LNCAP (cell line): ENCODE results near the gene IL16.

Source experiments
- TF ChIP-seq, protein P1 (sequence below): fragments of 450-650 bp; IDR thresholded peaks from 2 replicates; pipeline ENCODE4 v1.5.1; 2017; ENCODE audit warnings: mild to moderate bottlenecking

IL16 gene

DNA sequence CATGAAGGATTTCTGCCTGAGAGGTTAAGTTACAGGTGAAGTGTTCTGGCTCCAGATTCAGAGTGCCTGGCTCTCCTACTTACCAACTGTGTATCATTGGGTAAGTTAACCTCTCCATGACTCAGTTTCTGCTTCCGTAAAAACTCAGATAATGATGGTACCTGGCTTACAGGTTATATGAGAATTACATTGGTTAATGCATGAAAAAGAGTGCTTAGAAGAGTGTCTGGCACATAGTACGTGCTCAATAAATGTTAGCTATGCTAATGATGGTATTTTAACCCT lies 38.8 kb upstream of the IL16 start:
- TF ChIP-seq, protein P1, sequence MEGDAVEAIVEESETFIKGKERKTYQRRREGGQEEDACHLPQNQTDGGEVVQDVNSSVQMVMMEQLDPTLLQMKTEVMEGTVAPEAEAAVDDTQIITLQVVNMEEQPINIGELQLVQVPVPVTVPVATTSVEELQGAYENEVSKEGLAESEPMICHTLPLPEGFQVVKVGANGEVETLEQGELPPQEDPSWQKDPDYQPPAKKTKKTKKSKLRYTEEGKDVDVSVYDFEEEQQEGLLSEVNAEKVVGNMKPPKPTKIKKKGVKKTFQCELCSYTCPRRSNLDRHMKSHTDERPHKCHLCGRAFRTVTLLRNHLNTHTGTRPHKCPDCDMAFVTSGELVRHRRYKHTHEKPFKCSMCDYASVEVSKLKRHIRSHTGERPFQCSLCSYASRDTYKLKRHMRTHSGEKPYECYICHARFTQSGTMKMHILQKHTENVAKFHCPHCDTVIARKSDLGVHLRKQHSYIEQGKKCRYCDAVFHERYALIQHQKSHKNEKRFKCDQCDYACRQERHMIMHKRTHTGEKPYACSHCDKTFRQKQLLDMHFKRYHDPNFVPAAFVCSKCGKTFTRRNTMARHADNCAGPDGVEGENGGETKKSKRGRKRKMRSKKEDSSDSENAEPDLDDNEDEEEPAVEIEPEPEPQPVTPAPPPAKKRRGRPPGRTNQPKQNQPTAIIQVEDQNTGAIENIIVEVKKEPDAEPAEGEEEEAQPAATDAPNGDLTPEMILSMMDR: no peak

DNA sequence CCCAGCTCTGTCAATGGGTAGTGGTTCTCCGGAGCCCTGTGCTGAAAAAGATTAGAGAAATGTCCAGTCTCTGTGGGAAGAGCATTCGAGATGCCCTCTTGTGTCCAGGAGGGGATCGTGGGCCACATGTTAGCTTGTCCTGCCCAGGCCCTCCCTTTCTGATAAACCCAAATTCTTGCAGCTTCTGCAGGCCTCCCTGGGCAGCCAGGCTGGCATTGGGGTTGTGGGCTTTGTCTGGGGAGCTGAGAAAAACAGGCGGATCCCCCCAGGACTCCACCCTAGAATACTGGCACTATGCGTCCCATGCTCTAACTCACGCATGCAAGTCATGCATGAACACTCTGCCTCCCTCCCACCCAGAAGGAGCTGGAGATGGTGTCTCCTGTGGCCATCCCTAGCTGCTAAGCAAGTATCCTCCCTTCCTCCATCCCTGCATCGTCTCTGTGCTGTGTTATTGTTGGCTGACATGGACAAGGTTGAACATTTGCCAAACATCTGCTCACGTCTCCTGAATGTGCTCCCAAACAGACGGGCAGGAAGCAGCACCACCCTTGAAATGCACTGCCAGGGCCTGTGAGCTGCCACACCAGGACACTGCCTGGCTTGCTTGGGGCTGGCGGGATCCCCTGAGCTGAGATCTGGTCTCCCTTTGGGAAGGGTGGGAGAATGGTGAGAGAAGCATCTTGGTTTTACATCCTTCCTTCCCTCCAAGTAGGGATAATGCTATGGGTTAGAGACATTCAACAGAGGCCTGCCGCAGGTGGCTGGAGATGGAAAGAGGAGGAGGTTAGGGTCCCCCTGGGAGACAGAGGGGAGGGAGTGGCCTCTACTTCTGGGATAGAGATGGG lies 36.1 kb upstream of the IL16 start:
- TF ChIP-seq, protein P1: no peak

DNA sequence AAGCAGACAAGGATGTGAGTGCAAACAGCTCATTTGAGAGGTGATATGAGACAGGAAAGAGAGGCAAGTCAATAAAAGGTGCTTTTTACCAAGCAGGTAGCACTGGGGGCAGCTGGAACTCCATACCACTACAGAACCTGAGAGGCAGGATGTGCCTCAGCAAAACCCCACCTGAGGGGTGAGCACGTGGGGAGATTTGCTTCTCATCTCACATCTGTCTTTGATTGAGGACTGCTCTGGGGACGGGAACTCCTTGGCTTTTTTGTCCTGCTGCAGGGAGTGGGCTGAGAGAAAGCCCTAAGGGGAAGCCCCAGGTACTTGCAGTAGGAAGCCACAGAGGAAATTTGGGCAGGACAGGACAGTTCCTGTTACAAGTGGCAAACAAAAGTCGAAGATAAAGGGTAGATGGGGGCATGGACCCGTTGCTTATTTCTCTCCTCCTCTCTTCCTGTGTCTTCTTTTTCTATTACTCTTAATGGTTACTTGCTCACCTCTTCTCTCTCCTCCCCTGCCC lies 35.5 kb upstream of the IL16 start:
- TF ChIP-seq, protein P1: no peak

DNA sequence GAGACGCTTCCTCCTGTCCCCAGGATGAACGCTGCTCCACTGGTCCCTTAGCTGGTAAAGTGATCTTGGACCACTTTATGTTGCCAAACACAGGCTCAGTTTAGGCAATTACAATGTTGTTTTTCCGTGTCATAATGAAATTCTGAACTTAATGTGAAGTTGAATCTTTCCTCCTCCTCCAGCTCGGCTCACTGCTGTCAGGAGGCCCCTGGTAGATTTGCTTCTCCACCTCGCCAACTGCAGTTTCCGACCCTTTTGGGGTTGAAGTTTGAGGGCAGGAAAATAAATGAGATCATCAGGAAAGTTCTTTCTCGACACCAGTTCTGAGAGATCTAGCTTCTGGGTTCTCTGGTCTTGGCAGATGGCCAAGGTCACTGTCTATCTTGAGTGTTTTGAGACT lies 34.8 kb upstream of the IL16 start:
- TF ChIP-seq, protein P1: no peak

GRCh38 chr15:81163961-81164800 lies 32.5 kb upstream of the IL16 start:
- TF ChIP-seq, protein P1: no peak

GRCh38 chr15:81165535-81165934 lies 31.1 kb upstream of the IL16 start:
- TF ChIP-seq, protein P1: no peak

DNA sequence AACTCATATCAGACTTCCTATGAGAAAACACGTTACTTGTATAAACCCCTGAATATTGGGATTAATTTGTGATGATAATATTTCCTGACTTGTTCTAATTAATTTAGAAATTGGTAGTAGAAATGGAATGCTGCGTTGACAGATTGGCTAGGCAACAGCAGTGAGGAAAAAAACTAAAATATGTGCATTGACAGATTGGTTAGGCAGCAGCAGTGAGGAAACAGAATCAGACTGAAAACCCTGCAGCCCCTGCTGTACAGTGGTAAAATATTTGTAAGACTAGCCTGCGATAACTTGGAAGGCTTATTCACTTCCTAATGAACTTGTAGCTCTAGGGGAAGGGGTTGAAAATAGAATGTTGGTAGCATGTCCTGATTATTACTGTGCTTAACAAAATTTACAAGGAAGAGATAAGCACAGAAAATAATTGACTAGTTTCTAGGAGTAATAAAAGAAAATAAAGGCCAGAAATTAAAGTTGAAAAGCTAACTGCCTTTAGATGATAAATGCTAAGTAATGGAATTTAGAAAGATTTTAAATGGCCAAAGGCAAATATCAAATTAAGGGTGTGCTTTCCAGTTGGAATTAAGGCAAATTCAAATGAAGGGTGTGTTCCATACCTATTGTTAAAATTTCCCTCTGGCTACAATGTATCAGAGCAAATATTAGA lies 29.9 kb upstream of the IL16 start:
- TF ChIP-seq, protein P1: no peak
